GM06990 (cell line): ENCODE results near the gene FITM2.
"Not testable (repeated sequence)": the region's sequence is repeated elsewhere in the genome, so short reads cannot be mapped to it uniquely, and the experiment has no call there.

ENCODE experiments used
- DNase-seq: peaks from one replicate; pipeline ENCODE4 v3.0.0-alpha.2; 2011; ENCODE audit not compliant: insufficient read length; ENCODE audit errors: extremely low read depth
- H3K27me3 ChIP-seq: replicated peaks from 2 replicates; pipeline ENCODE4 v1.6.0; 2011; ENCODE audit warnings: low read length; ENCODE audit not compliant: control insufficient read depth, insufficient read depth
- H3K36me3 ChIP-seq: 2 replicates; pipeline ENCODE4 v1.5.1; 2011; ENCODE audit warnings: low read length; ENCODE audit not compliant: control insufficient read depth, insufficient read depth
- H3K4me3 ChIP-seq: replicated peaks from 2 replicates; pipeline ENCODE4 v1.5.1; 2011; ENCODE audit warnings: low read depth, mild to moderate bottlenecking, control low read depth, low read length
- TF ChIP-seq, protein P1 (sequence below): IDR thresholded peaks from 2 replicates; pipeline ENCODE4 v1.5.1; 2011; ENCODE audit warnings: low read length, control low read depth, mild to moderate bottlenecking, inconsistent platforms; ENCODE audit not compliant: insufficient read depth, poor library complexity, severe bottlenecking

The FITM2 gene

GRCh38 chr20:44348168-44348659 is 37.2 kb upstream of the FITM2 start:
- H3K36me3 ChIP-seq = no peaks in the 10 kb centered on the region
- TF ChIP-seq, protein P1, sequence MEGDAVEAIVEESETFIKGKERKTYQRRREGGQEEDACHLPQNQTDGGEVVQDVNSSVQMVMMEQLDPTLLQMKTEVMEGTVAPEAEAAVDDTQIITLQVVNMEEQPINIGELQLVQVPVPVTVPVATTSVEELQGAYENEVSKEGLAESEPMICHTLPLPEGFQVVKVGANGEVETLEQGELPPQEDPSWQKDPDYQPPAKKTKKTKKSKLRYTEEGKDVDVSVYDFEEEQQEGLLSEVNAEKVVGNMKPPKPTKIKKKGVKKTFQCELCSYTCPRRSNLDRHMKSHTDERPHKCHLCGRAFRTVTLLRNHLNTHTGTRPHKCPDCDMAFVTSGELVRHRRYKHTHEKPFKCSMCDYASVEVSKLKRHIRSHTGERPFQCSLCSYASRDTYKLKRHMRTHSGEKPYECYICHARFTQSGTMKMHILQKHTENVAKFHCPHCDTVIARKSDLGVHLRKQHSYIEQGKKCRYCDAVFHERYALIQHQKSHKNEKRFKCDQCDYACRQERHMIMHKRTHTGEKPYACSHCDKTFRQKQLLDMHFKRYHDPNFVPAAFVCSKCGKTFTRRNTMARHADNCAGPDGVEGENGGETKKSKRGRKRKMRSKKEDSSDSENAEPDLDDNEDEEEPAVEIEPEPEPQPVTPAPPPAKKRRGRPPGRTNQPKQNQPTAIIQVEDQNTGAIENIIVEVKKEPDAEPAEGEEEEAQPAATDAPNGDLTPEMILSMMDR = no peak
- no peak for DNase-seq
- no peaks in the 10 kb centered on the region for H3K27me3 ChIP-seq
- no peak overlapping the region for H3K4me3 ChIP-seq

- H3K4me3 ChIP-seq, H3K36me3 ChIP-seq, DNase-seq, H3K27me3 ChIP-seq: not testable (repeated sequence)
These were observed 34.9 kb upstream of the FITM2 start for GRCh38 chr20:44345941-44346340.

- no peak overlapping the region for H3K4me3 ChIP-seq
- H3K36me3 ChIP-seq = no peaks in the 10 kb centered on the region
- TF ChIP-seq, protein P1 = no peak
These were observed 34.1 kb upstream of the FITM2 start for GRCh38 chr20:44345147-44345546.

GRCh38 chr20:44344723-44345122 is 33.7 kb upstream of the FITM2 start:
- Histone ChIP-seq H3K36me3 (no peaks in the 10 kb centered on the region), H3K27me3 (no peaks in the 10 kb centered on the region), H3K4me3 (no peak overlapping the region)
- TF ChIP-seq, protein P1 = no peak
- DNase-seq = no peak

More at GRCh38 chr20:44345147-44345546, 34.1 kb upstream of the FITM2 start:
- DNase-seq = no peak
- H3K27me3 ChIP-seq = no peaks in the 10 kb centered on the region

DNA sequence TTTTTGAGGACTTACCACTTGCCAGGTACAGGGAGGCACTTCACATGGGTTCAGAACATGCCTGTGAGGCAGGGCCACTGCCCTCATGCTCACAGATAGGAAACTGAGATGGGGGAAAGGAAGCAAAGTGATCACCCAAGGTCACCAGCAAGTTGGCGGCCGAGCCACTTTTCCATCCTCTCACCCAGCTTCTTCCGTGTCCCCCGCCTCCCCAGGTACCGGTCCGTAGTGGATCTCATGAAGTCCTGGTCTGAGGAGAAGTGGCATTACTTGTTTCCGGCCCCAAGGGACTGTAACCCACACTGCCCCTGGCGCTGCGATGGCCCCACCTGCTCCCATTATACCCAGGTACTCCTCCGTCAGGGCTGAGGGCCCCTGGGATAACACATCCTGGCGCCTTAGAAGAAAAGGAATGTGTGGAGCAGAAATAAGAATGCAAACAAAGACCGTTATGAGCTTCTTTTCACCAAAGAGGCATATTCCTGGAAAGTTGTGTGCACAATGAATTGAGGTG is 32.2 kb upstream of the FITM2 start:
- no peaks in the 10 kb centered on the region for H3K36me3 ChIP-seq
- H3K4me3 ChIP-seq = no peak overlapping the region
- H3K27me3 ChIP-seq = no peaks in the 10 kb centered on the region
- TF ChIP-seq, protein P1 = no peak
- DNase-seq = no peak

DNA sequence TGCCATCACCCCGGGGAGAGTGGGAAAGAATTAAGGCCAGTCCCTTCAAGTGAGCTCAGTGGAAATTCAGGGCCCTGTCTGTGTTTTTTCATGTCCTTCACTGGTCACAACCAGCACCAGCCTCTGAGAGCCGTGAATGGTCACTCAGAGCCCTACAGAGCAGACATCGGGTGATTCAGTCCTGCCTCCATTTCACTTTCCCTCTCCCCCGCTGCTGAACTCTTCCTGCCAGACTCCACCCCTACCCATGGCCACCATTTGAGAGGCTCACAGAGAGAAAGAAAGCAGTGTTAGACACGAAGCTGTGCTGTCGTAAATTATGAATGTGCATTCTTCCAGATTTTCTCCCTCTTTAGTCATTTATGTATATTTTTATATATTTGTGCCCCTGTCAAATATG is 31.2 kb upstream of the FITM2 start:
- no peaks in the 10 kb centered on the region for H3K36me3 ChIP-seq
- no peak for DNase-seq
- no peak overlapping the region for H3K4me3 ChIP-seq
- TF ChIP-seq, protein P1 = no peak
- H3K27me3 ChIP-seq = no peaks in the 10 kb centered on the region; the same call in 1 of the 2 replicates
